K562 (cell line): Measurements from ENCODE around the gene WWOX. TPM values are rescaled to one million over a fixed set of nuclear protein-coding genes. Genes with fewer than 3 reads are reported as not detected.

Experiments
- ATAC-seq: fragments of 200-7000 bp; cut with Tn5 transposase; 3 replicates; pipeline ENCODE4 v1.9.1; 2020; ENCODE audit warnings: moderate library complexity
- BruUV-seq: library from RNA; stranded (reverse); fragments of 400-500 nt; replicated peaks from 2 replicates; lab custom pipeline; 2021; lab: Mats Ljungman, UMichigan
- CTCF ChIA-PET: fragments of 300-600 bp; formaldehyde crosslinking; extraction: SDS; loops from one replicate; lab custom pipeline; 2021; ENCODE audit warnings: low intra/inter-chr PET ratio; lab: Yijun Ruan, JAX
- POLR2A ChIA-PET: fragments of 300-600, 350-650 bp; sonication (Branson Sonifier 250); formaldehyde crosslinking; extraction: SDS; loops from one replicate; lab custom pipeline; 2021; ENCODE audit warnings: antibody characterized with exemption, inconsistent platforms; lab: Yijun Ruan, JAX
- DNase-seq, 4 experiments: peaks; one replicate each; pipeline versions ENCODE4 v3.0.0 to v3.0.0-alpha.2; 2011 to 2018; ENCODE audit warnings: low spot score in 3 of 4, mixed read lengths in 3 of 4; ENCODE audit errors: extremely low read depth in 1 of 4
- FAIRE-seq: peaks from 2 replicates; lab custom pipeline; 2011; peaks lifted over from hg19 to GRCh38; lab: Jason Lieb, UNC
- H2AFZ ChIP-seq: 2 replicates; pipeline ENCODE4 v1.6.0; 2011; ENCODE audit warnings: low read depth, low read length, control low read depth, inconsistent platforms
- H3K27ac ChIP-seq: fragments of 200-600 bp; 3 replicates; pipeline ENCODE4 v1.8.0; 2011; ENCODE audit warnings: low read depth, mild to moderate bottlenecking, control low read depth, inconsistent platforms, low read length, moderate library complexity, mixed read lengths; ENCODE audit errors: extremely low read depth
- H3K27me3 ChIP-seq, 2 experiments: fragments of 300-600 bp in 1 of 2; 2 replicates in 1 of 2; 3 replicates in 1 of 2; pipeline versions ENCODE4 v1.6.0 to v1.8.0; 2011; ENCODE audit warnings: inconsistent platforms in 2 of 2, low read length in 2 of 2, mild to moderate bottlenecking in 1 of 2, mixed read lengths in 1 of 2, moderate library complexity in 1 of 2; ENCODE audit not compliant: control insufficient read depth in 2 of 2, insufficient read depth in 2 of 2
- H3K36me3 ChIP-seq: fragments of 300-600 bp; 3 replicates; pipeline ENCODE4 v1.8.0; 2011; ENCODE audit warnings: mild to moderate bottlenecking, low read length, inconsistent platforms; ENCODE audit not compliant: control insufficient read depth, insufficient read depth
- H3K4me1 ChIP-seq, 2 experiments: fragments of 200-600 bp in 1 of 2; replicated peaks in 1 of 2; 2 replicates in 1 of 2; 3 replicates in 1 of 2; pipeline versions ENCODE4 v1.5.1 to v1.8.0; 2011; ENCODE audit warnings: inconsistent platforms in 2 of 2, low read length in 2 of 2, mild to moderate bottlenecking in 1 of 2, mixed read lengths in 1 of 2, moderate library complexity in 1 of 2; ENCODE audit not compliant: control insufficient read depth in 2 of 2, insufficient read depth in 2 of 2
- H3K4me2 ChIP-seq: 2 replicates; pipeline ENCODE4 v1.6.1; 2011; ENCODE audit warnings: low read length, control low read depth, inconsistent platforms, mixed read lengths; ENCODE audit not compliant: insufficient read depth
- H3K4me3 ChIP-seq: fragments of 200-600 bp; sonication (generic), shearing (Covaris generic); 2 replicates; pipeline ENCODE4 v1.5.1; 2016; ENCODE audit warnings: control low read depth, inconsistent platforms
- H3K79me2 ChIP-seq: fragments of 200-600 bp; 3 replicates; pipeline ENCODE4 v1.8.0; 2011; ENCODE audit warnings: low read length, inconsistent platforms; ENCODE audit not compliant: control insufficient read depth, insufficient read depth
- H3K9ac ChIP-seq, 2 experiments: 2 replicates each; pipeline versions ENCODE4 v1.6.0 to v1.6.1; 2011; ENCODE audit warnings: low read depth in 2 of 2, low read length in 2 of 2, control low read depth in 1 of 2, inconsistent platforms in 1 of 2, mild to moderate bottlenecking in 1 of 2, mixed read lengths in 1 of 2; ENCODE audit not compliant: insufficient read depth in 1 of 2
- H3K9me1 ChIP-seq: one replicate; pipeline ENCODE4 v1.6.0; 2011; ENCODE audit warnings: inconsistent platforms, mild to moderate bottlenecking, low read length, moderate library complexity; ENCODE audit not compliant: control insufficient read depth, insufficient read depth
- H3K9me3 ChIP-seq: replicated peaks from 2 replicates; pipeline ENCODE4 v1.5.1; 2011; ENCODE audit warnings: low read depth, low read length, inconsistent platforms; ENCODE audit not compliant: control insufficient read depth, insufficient read depth
- H4K20me1 ChIP-seq: replicated peaks from 2 replicates; pipeline ENCODE4 v1.6.1; 2011; ENCODE audit warnings: low read length, inconsistent platforms, mixed read lengths; ENCODE audit not compliant: control insufficient read depth, insufficient read depth
- FOXK1 ChIP-seq: sonication (generic); formaldehyde crosslinking; IDR thresholded peaks from 2 replicates; pipeline ENCODE4 v1.8.0; 2022; ENCODE audit warnings: missing genetic modification reagents, mild to moderate bottlenecking, borderline replicate concordance
- HMGN3 ChIP-seq: IDR thresholded peaks from 2 replicates; pipeline ENCODE4 v1.6.1; 2011; ENCODE audit warnings: borderline replicate concordance, low read depth, mild to moderate bottlenecking, mixed read lengths, low read length; ENCODE audit not compliant: insufficient read length; ENCODE audit errors: extremely low read depth
- RBM14 ChIP-seq: fragments of 200-400 bp; formaldehyde crosslinking; IDR thresholded peaks from 2 replicates; pipeline ENCODE4 v1.6.1; 2018; ENCODE audit warnings: low read depth, mild to moderate bottlenecking, low read length, moderate library complexity, borderline replicate concordance; ENCODE audit not compliant: insufficient read depth
- ZFX ChIP-seq: sonication (generic); formaldehyde crosslinking; IDR thresholded peaks from 2 replicates; pipeline ENCODE4 v1.8.0; 2022; ENCODE audit warnings: mild to moderate bottlenecking, missing genetic modification reagents, moderate library complexity
- WGBS: fragments of 100-300 bp; shearing (Covaris generic); methylation state at CpG from one replicate; pipeline ENCODE4 v1.1.6; 2016; ENCODE audit warnings: low coverage, mixed read lengths; ENCODE audit not compliant: insufficient coverage; ENCODE audit errors: missing lambda C conversion rate; 5-methylcytosine and 5-hydroxymethylcytosine counted together
- in situ Hi-C: fragments of 300-500 bp; cut with MboI; formaldehyde crosslinking; loops from 4 replicates; pipeline ENCODE4 v1.15.0; 2018; ENCODE audit warnings: inconsistent platforms, mixed read lengths
- intact Hi-C: fragments of 100-400 bp; cut with micrococcal nuclease; formaldehyde crosslinking; loops from 2 replicates; pipeline ENCODE4 v1.14.2; 2022
- polyA plus RNA-seq, 8 experiments: library from polyadenylated mRNA; depleted of rRNA in 4 of 8; stranded (reverse) in 5 of 8; unstranded in 3 of 8; fragments of >200 nt; fragmentation: Nextera tagmentation in 2 of 8; fragmentation: Illumina TruSeq in 1 of 8; extraction: Ambion mirVana in 2 of 8; extraction: Trizol in 1 of 8; gene quantifications; 2 replicates each; pipeline versions ENCODE4 v1.2.1 to v1.2.3, GENCODE V29; 2011 to 2014; ENCODE audit warnings: inconsistent platforms in 1 of 8, missing spikeins in 1 of 8
- total RNA-seq, 7 experiments: library from RNA; depleted of rRNA in 6 of 7; stranded (reverse); fragments of >200 nt in 6 of 7; fragmentation: Illumina TruSeq in 2 of 7; extraction: Trizol in 2 of 7; gene quantifications; 2 replicates each; pipeline versions ENCODE4 v1.2.1 to v1.2.3, GENCODE V29; 2011 to 2021; ENCODE audit warnings: low replicate concordance in 1 of 7
- TF ChIP-seq, protein P1 (sequence below), 2 experiments: fragments of 450-650 bp; formaldehyde crosslinking in 1 of 2; IDR thresholded peaks; 2 replicates each; pipeline versions ENCODE4 v1.4.0 to v1.6.1; 2014 to 2020; ENCODE audit warnings: mild to moderate bottlenecking in 2 of 2, borderline replicate concordance in 1 of 2, low read depth in 1 of 2
- TF ChIP-seq, protein P2 (sequence below): fragments of 250-450 bp; sonication (Bioruptor Pico); IDR thresholded peaks from 2 replicates; pipeline ENCODE4 v1.5.0; 2021; ENCODE audit warnings: mild to moderate bottlenecking, moderate library complexity
- TF ChIP-seq, protein P3 (sequence below): fragments of 450-650 bp; IDR thresholded peaks from 2 replicates; pipeline ENCODE4 v1.6.1; 2017; ENCODE audit warnings: mild to moderate bottlenecking, moderate library complexity

The WWOX gene
- total and polyA plus RNA-seq, 9 of the 15 experiments (the other 6 are each of a cell fraction or from before 2014, with no cell fraction given) = 1.6 to 22.7 (median 8.1) TPM

DNA sequence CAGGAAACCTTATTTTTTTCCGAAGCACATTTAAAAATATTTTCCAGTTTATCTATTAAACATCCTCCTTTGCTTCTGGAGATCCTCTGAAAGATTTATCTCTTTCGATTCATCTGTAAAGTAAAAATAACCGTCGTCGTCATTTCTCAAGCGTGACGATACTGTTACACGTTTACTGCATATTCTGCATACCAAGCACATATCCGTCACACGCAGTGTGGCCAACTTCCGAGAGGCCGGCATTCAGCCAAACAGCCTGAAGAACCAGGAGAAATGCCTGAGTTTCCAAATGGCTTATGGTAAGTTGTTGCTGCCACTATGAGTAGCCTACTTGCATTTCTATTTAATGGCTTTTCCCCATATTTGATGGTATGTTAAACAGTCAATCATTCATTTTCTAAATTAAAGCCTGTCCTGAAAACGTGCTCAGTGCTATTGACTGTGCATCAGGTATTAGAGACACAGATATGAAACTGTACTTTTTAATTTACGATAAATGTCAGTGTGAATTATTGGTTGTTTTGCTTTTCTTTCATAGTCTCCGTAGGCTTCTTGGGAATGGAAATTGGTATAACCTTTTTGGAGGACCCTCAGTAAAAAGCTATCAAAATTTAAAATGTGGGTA, 275.7 kb downstream of the WWOX start:
- H2AFZ ChIP-seq = no peak overlapping the region
- no peaks in the 10 kb centered on the region for H4K20me1 ChIP-seq
- ChIA-PET POLR2A (no interaction called here), CTCF (no interaction called here)
- BruUV-seq = no TSS peak
- no peaks in the 10 kb centered on the region for H3K9me3 ChIP-seq
- H3K4me2 ChIP-seq = no peak overlapping the region
- peaks cover 3 to 4% of the 10 kb centered on the region in 2 experiments; a peak in 2 of 5 replicates for H3K27me3 ChIP-seq
- ATAC-seq (no peak), FAIRE-seq (no peak), DNase-seq (no peak)
- no peak overlapping the region for H3K27ac ChIP-seq
- no peaks in the 10 kb centered on the region for H3K9me1 ChIP-seq
- no peaks in the 10 kb centered on the region for H3K36me3 ChIP-seq
- H3K4me1 ChIP-seq = no peaks in the 10 kb centered on the region
- no peaks in the 10 kb centered on the region for H3K79me2 ChIP-seq
- no peak overlapping the region for H3K4me3 ChIP-seq
- WGBS = 44% methylated on average over 15 of the region's 15 CpGs
- intact Hi-C loops (no loop called here), in situ Hi-C loops (no loop called here)
- H3K9ac ChIP-seq = no peak overlapping the region
- TF ChIP-seq HMGN3 (no peak), FOXK1 (CRISPR knock-in tag) (no peak), ZFX (CRISPR knock-in tag) (no peak), RBM14 (no peak)
- TF ChIP-seq, protein P1, sequence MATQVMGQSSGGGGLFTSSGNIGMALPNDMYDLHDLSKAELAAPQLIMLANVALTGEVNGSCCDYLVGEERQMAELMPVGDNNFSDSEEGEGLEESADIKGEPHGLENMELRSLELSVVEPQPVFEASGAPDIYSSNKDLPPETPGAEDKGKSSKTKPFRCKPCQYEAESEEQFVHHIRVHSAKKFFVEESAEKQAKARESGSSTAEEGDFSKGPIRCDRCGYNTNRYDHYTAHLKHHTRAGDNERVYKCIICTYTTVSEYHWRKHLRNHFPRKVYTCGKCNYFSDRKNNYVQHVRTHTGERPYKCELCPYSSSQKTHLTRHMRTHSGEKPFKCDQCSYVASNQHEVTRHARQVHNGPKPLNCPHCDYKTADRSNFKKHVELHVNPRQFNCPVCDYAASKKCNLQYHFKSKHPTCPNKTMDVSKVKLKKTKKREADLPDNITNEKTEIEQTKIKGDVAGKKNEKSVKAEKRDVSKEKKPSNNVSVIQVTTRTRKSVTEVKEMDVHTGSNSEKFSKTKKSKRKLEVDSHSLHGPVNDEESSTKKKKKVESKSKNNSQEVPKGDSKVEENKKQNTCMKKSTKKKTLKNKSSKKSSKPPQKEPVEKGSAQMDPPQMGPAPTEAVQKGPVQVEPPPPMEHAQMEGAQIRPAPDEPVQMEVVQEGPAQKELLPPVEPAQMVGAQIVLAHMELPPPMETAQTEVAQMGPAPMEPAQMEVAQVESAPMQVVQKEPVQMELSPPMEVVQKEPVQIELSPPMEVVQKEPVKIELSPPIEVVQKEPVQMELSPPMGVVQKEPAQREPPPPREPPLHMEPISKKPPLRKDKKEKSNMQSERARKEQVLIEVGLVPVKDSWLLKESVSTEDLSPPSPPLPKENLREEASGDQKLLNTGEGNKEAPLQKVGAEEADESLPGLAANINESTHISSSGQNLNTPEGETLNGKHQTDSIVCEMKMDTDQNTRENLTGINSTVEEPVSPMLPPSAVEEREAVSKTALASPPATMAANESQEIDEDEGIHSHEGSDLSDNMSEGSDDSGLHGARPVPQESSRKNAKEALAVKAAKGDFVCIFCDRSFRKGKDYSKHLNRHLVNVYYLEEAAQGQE (IDR thresholded peaks at IDR 0.05; ENCODE audit: borderline replicate concordance) = no peak
- TF ChIP-seq, protein P1 (CRISPR knock-in tag; IDR thresholded peaks at IDR 0.05; ENCODE audit: low read depth) = no peak
- TF ChIP-seq, protein P2, sequence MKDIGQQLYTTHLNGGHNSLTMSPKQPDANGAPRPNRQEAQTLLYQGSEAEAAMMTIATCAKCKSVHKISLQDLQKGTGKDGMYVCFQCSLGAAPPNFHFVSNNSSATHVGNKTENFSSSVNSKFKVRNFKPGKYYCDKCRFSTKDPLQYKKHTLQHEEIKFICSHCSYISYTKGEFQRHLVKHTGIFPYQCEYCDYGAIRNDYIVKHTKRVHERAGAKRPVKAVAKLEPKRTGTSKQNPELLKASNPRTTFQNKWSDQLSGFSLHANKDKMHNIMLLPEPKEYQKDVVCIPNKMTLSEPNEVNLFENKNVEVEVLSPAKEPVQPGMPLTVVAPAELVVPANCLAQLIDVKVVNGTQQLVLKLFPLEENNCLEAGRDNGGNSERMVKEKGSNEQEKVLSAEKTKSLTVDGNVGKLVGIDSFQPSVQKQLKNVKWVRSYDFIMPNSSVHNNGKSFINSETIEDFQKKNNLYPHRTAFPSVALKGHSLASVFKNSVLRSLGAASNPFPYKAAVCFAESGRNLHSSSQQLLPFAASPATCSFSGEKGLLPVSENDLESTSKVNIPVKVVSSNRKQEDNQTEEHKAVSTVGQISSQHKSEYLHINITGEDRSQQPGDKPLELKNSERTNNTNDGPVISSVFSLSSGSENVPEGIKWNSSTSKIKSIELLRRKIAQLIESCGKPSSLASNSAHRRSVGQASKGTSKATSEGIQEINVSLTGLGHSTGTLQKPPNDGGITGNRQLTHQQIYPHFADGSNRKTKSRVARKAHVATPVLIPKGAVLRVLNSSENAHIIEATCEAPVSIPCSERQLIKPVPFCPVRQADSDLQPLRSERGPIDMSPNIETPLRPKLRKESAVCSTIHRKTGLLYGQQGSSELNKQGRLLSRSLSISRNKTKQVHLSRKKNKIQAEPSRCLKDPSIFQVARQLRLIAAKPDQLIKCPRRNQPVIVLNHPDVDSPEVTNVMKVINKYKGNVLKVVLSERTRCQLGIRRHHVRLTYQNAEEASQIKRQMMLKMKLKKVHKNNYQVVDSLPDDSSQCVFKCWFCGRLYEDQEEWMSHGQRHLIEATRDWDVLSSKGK (CRISPR knock-in tag) = no peak
- TF ChIP-seq, protein P3, sequence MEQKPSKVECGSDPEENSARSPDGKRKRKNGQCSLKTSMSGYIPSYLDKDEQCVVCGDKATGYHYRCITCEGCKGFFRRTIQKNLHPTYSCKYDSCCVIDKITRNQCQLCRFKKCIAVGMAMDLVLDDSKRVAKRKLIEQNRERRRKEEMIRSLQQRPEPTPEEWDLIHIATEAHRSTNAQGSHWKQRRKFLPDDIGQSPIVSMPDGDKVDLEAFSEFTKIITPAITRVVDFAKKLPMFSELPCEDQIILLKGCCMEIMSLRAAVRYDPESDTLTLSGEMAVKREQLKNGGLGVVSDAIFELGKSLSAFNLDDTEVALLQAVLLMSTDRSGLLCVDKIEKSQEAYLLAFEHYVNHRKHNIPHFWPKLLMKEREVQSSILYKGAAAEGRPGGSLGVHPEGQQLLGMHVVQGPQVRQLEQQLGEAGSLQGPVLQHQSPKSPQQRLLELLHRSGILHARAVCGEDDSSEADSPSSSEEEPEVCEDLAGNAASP = no peak
